NCI-H2107 (cell line): Measurements from ENCODE around the gene DDX1.
"Not testable (repeated sequence)": the region's sequence is repeated elsewhere in the genome, so short reads cannot be mapped to it uniquely, and the experiment has no call there.

ENCODE experiments used
- DNase-seq: peaks from one replicate; lab custom pipeline; 2025; lab: John Stamatoyannopoulos, UW

Gene DDX1

DNA sequence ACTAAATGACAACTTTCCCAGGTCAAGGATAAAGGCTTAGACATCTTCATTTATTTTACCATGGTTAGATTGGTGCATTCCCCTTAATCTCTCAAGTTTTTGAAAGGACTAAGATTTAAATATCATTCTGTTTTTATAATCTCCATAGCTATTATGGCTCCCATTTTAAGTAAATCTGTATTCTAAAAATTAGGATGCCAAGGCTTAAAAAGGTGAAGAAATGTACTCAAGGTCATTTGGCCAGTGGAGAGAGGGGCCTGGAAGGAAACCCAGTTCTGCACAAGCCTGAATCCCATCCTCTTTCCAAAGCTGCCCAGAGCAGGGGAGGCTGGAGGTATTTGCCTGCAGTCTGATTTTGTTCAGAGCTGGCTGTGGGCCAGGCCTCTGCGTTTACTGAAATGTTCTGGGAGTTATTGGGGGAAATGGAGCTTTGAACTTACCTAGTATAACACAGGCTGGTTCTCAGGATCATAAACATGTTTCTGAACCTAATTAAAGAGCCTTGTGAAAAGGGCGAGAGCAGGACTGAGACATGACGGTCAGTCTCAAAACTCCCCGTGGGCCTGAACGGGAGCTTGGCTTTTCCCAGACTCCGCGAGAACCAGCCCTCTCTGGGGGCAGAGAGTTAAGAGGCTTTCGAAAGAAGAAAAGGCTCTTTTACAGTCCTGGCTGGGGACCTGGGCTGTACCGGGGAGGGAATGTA is 85.6 kb downstream of the DDX1 start:
- DNase-seq = no peak

- DNase-seq = no peak
Measured at GRCh38 chr2:15678346-15678745, 86.7 kb downstream of the DDX1 start.

DNA sequence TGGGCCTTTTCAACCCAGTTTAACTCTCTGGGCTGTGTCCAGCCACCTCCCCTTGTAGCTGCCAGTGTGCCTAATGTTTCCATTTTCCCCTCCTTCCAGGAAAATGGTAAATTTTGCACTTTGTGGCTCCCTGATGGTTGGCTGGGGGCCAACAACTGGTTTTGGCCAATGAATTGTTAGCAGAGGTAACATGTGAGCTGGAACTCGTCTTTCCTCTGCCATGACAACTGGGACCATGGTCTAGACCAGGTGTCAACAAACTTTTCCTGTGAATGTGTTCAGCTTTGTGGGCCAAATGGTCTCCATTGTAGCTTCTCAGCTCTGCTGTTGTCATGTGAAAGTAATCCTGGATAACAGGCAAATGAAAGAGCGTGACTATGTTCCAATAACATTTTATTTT is 87.2 kb downstream of the DDX1 start:
- no peak for DNase-seq

DNA sequence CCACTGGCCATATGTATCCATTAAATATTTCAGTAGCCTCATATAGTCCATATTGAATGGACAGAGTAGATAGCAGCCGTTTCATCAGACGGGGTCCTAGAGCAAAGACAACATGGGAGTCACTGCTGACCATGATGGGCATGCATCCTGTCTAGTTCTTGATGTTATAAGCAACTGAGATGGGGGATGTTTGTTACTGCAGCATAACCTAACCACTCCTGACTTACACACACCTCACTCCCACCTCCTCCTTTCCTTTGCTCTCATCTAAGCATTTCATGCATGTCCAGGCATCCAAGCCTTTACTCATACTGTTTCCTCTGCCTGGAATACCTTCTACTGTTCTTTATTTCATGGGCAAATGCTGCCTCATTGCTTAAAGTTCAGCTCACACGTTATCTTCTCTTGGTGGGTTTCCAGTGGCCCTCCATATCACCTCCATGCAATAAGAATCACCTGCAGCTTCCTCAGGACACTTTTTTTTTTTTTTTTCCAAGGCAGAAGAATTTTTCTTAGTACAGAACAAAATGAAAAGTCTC is 87.8 kb downstream of the DDX1 start:
- DNase-seq = no peak

GRCh38 chr2:15680132-15680531 is 88.5 kb downstream of the DDX1 start:
- not testable (repeated sequence) for DNase-seq
